ENCODE data around the gene DAND5.

Gene DAND5

GRCh38 chr19:13011653-13012389 lies 42.4 kb downstream of the DAND5 start:
- no peak for DNase-seq

GRCh38 chr19:13012390-13012689 lies 43.0 kb downstream of the DAND5 start:
- DNase-seq, result no peak

DNA sequence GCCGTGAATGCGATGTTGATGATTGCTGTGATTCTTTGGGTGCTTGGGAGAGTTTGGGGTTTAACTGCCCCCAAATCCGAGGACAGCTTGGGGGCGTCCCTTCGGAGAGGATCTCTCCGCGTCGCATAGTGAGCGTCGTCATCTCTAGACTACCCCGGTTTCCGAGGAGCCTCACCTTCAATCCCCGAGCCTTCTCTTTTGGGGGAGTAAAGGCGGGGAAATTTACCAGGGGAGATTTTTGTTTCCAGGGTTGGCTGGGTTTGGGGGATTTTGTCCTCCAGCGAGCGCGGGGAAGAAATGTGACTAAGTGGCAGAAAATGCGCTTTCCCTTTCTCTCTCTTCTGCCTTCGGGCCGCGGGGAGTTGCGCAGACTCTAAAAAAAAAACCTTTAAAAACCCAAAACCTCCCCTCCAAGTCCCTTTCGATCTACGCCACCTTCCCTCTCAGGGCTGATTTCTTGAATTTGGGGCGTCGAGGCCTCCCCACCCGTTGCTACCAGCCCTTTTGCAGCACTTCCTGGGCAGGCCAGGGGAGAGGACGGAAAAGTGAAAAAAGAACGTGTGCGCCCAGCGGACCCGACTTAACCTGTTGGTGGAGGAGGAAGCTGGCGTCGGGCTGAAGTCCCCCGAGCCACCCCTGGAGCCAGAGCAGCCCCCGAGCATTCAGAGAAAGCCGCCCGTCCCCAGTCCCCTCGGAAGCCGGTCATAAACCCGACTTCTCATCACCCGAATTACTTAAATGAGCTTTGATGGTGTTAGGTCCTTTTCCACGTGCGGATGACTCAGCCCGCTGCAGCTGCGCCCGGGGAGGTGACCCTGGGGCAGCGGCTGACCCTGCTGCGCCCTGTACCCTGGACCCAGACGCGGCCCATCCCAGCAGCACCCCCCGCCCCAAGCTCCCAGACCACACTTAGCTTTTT lies 43.6 kb downstream of the DAND5 start:
- DNase-seq, result no peak

DNA sequence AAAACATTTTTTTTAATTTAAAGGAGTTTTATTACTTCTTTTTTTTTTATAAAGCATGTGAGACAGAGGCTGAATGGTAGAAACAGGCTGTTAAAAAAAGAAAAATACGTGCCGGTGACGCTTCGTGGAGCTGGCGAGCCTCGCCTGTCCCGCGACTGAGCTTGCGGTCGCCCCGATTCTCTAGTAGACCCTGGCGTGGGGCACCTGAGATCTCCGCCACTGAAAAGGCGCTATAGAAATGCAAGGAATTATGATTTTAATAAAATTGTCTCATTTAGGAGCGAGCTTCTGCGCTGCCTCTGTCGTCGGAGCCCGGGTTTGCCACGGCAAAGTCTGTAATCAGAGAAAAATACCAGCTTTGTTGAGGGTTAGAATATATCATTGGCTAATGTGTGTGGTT lies 44.3 kb downstream of the DAND5 start:
- DNase-seq, result no peak

- DNase-seq, result no peak
Measured at GRCh38 chr19:13014101-13014920, 44.9 kb downstream of the DAND5 start.

GRCh38 chr19:13014921-13015280 lies 45.5 kb downstream of the DAND5 start:
- DNase-seq, result no peak

DNA sequence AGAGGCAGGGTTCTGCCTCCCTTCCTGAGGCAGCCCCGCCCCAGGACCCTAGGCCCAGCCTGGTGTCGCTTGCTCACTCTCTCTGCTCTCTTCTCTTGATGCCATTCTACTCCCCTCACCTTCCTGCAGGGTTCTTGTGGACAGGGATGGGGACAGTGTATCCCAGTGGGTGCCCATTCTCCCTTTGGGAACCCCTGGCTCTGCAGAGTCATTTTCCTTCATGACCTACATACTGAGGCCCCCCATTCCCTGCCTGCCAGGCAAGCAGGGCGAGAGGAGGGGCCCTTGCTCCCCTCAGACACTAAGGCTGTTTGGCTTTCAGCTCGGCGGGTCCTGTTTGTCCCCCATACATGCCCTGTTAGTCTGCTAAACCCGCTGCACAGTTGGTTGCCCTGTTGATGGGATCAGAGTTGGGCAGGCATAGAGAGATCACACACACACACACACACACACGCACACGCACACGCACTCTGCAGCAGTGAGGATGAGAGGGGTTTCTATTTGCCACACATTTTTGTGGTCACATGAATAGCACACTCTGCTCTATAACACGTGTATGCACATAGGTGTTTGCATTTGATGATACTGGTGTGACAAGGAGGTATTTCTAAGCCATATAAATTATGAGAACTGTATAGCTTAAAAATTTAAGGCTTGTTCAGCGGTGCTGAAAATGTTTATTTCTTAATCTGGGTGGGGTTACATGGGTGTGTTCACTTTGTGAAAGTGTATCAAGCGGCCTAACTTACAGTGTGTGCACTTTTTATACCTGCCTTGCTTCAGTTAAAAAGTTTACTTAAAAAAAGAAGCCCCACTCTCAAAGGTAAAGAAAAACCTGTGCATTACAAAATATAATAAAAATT lies 46.2 kb downstream of the DAND5 start:
- DNase-seq, result no peak

DNA sequence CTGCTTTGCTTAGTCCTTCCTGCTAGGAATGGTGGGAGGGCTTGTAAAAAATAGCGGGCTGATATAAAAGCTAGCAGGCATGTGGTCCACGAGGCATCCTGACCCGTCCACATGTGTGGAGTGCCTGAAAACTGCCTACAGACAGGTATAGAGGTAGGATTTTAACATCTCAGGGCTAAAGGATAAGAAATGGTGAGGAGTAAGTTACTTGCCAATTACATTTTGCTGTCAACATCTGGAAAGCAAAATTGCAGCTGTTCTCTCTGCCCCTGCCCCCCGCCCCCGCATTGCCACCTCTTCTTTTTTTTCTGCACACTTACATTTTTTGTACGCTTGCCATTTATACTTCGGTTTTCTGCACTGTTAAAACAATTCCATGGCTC lies 46.9 kb downstream of the DAND5 start:
- no peak for DNase-seq

DNA sequence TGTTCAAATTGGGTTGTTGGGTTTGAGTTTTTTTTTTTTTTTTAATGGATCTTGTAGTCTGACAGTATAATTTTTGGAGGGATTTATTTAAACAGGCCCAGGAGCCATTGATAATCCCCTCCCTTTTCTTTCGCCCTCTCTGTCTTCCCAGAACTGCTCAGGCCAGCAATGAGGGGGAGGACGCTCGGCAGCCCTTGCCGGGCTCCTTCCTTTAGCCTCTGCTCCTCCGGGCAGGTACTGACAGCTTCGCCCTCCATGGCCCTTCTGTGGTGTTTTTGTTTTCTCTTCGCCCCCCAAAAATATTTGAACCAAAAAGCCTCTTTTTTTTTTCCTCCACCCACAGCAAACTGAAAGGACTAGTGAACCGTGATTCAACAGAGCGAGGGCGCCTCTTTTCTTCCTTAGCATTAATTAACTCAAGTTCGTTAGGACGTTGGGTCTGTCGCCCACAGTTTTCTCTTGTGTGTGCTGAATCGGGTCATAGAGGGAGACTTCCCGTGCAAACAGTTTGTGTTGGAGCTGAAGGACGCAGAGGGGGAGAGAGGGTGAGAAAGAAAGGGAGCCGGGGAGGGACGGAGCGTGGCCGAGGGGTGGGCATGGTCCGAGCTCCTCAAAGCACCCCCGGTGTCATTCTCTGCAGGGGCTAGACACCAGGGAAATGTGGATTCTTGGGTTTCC lies 47.4 kb downstream of the DAND5 start:
- DNase-seq, result no peak

- DNase-seq, result no peak
Measured at GRCh38 chr19:13017306-13018034, 48.1 kb downstream of the DAND5 start.

DNA sequence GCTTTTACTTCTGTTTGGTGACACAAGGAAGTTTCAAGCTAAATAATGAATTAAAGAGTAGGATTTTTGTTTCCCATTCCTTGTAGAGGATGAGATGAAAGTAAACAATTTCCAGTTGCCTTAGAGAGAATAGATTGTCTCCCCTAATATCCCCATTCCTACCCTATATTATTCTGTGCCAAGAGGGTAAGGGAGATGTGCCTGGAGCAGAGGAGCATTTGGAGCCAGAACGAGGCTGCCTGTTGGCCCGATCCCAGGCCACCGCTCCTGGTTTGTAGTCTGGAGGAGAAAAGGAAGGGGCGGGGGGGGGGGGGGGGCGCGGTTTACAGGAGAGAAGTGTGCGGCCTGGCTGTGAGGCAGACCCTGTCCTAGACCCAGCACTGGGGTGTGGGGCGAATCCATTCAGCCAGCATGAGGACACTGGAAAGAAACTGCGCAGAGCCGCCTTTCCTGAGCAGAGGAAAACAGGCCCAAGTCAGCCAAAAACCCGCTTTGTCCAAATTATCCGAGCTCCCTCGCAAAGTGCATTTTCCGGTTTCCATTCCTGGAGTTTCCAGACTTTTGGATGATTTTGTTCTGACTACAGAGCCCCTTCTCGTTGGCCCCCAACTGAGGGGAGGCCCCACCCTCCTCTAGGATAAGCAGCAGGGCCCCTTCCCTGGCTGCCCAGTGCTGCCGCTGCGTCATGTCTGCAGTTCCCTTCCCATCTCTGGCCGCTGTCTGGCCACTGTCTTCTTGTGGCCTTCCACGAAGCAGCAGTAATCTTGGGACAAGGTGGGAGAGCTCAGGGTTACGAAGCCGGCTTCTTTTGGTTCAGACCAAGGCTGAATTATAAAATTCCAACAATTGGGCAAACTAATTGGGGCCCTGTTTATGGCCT lies 48.9 kb downstream of the DAND5 start:
- no peak for DNase-seq

GRCh38 chr19:13019332-13019731 lies 50.0 kb downstream of the DAND5 start:
- no peak for DNase-seq

DNA sequence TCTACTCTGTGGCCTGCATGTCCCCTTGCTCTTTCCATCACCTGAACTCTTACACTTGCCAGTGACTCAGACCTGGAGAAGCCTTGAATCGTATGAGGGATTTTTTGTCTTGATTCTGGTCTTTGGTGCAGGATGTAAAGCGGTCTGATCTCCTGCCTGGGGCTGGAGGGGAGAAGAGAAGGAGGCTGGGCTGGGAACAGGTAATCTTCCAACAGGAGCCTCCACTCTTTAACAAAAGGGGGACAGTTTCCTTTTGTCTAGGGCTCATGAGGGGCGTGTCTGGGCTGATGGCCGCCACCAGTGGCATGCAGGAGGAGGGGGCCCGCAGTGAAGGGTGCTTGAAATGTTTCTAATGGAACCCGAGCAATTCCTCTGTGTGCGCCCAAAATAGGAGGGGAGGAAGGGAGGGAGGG lies 50.6 kb downstream of the DAND5 start:
- DNase-seq, result no peak

GRCh38 chr19:13022111-13022858 lies 52.9 kb downstream of the DAND5 start:
- peak; percentile 79 for DNase-seq

- DNase-seq, result peak; percentile 79
Measured at GRCh38 chr19:13022859-13023636, 53.7 kb downstream of the DAND5 start.

GRCh38 chr19:13023656-13024055 lies 54.3 kb downstream of the DAND5 start:
- peak; percentile 62 for DNase-seq
